ENCODE data around the gene TIMP4. TPM values are rescaled to one million over a fixed set of nuclear protein-coding genes. Genes with fewer than 3 reads are reported as not detected.

The TIMP4 gene
- total RNA-seq, 1 donor from 2014 or later, result 6.9 TPM

Other genes starting within 250 kb of the TIMP4 start
- 1.2 TPM for gene SYN2, start 154.5 kb downstream of the TIMP4 start, total RNA-seq
- gene PPARG, start 130.2 kb upstream of the TIMP4 start, total RNA-seq, result 80.7 TPM